ENCODE results near the gene MEGF9.
A peak's percentile ranks its signal among the peaks of the same experiment; 100 is the strongest.

The MEGF9 gene

GRCh38 chr9:120733190-120733589 lies 18.9 kb upstream of the MEGF9 start:
- H3K4me3 ChIP-seq (ENCODE audit: low read depth, low read length): no peak overlapping the region

GRCh38 chr9:120730654-120731514 lies 16.6 kb upstream of the MEGF9 start:
- no peak overlapping the region for H3K4me3 ChIP-seq (ENCODE audit: low read depth, low read length)

- H3K4me3 ChIP-seq (ENCODE audit: low read depth, low read length): no peak overlapping the region
Measured at GRCh38 chr9:120729791-120730241, 15.5 kb upstream of the MEGF9 start.

GRCh38 chr9:120726484-120726883 lies 12.2 kb upstream of the MEGF9 start:
- no peak overlapping the region for H3K4me3 ChIP-seq (ENCODE audit: low read depth, low read length)

- H3K4me3 ChIP-seq (ENCODE audit: low read depth, low read length): no peak overlapping the region
Measured at GRCh38 chr9:120725907-120726306, 11.6 kb upstream of the MEGF9 start.

- no peak overlapping the region for H3K4me3 ChIP-seq (ENCODE audit: low read depth, low read length)
Measured at GRCh38 chr9:120724757-120725400, 10.6 kb upstream of the MEGF9 start.

GRCh38 chr9:120723565-120723964 lies 9.3 kb upstream of the MEGF9 start:
- H3K4me3 ChIP-seq (ENCODE audit: low read depth, low read length): no peak overlapping the region

- H3K4me3 ChIP-seq (ENCODE audit: low read depth, low read length): no peak overlapping the region
Measured at GRCh38 chr9:120720404-120720803, 6.1 kb upstream of the MEGF9 start.

GRCh38 chr9:120718316-120718715 lies 4.0 kb upstream of the MEGF9 start:
- no peak overlapping the region for H3K4me3 ChIP-seq (ENCODE audit: low read depth, low read length)

GRCh38 chr9:120717176-120717575 lies 2.9 kb upstream of the MEGF9 start:
- no peak overlapping the region for H3K4me3 ChIP-seq (ENCODE audit: low read depth, low read length)

- H3K4me3 ChIP-seq (ENCODE audit: low read depth, low read length): no peak overlapping the region
Measured at GRCh38 chr9:120716483-120716882, 2.2 kb upstream of the MEGF9 start.

- H3K4me3 ChIP-seq (ENCODE audit: low read depth, low read length): peak overlapping the region; percentile 65
Measured at GRCh38 chr9:120715389-120715924, 1.2 kb upstream of the MEGF9 start.

- H3K4me3 ChIP-seq (ENCODE audit: low read depth, low read length): peak overlapping the region; percentile 65
Measured at GRCh38 chr9:120714846-120715388, 647 bp upstream of the MEGF9 start.

- H3K4me3 ChIP-seq (ENCODE audit: low read depth, low read length): peak overlapping the region; percentile 65
Measured at GRCh38 chr9:120713257-120714087, 798 bp downstream of the MEGF9 start.

- no peak overlapping the region for H3K4me3 ChIP-seq (ENCODE audit: low read depth, low read length)
Measured at GRCh38 chr9:120712539-120713031, 1.7 kb downstream of the MEGF9 start.

- H3K4me3 ChIP-seq (ENCODE audit: low read depth, low read length): no peak overlapping the region
Measured at GRCh38 chr9:120711841-120712538, 2.3 kb downstream of the MEGF9 start.

- no peak overlapping the region for H3K4me3 ChIP-seq (ENCODE audit: low read depth, low read length)
Measured at GRCh38 chr9:120711354-120711753, 2.9 kb downstream of the MEGF9 start.

GRCh38 chr9:120710110-120710981 lies 3.9 kb downstream of the MEGF9 start:
- no peak overlapping the region for H3K4me3 ChIP-seq (ENCODE audit: low read depth, low read length)

Measured in iPS-11a (cell line).